NCI-H524 (cell line): ENCODE measurements around the gene TAT.
"Not testable (repeated sequence)": the region's sequence is repeated elsewhere in the genome, so short reads cannot be mapped to it uniquely, and the experiment has no call there.

ENCODE experiments used
- DNase-seq, 2 experiments: peaks; one replicate each; lab custom pipeline; 2025; lab: John Stamatoyannopoulos, UW

TAT gene

DNA sequence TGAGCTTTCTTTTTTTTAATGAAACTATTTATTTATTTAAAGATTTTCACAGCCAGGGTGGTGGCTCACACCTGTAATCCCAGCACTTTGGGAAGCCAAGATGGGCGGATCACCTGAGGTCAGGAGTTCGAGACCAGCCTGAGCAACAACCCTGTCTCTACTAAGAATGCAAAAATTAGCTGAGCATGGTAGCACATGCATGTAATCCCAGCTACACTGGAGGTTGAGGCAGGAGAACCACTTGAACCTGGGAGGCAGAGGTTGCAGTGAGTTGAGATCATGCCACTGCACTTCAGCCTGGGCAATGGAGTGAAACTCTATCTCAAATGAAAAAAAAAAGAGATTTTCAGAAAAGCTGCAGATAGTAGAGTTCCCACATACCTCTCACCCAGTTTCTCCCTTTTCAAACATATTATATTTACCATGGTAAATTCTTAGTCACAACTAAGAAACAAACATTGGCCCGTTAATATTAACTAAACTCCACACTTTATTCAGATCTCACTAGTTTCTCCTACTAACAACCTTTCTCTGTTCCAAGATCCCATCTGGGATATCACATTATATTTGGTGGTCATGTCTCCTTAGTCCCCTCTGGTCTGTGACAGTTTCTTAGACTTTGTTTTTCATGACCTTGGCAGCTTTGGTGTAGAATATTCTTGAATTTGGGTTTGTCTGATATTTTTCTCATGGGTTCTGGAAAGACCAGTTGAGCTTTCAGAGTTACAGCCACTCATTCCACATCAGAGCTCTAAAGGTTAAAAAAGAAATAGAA, 7.8 kb upstream of the TAT start:
- DNase-seq, result no peak

DNA sequence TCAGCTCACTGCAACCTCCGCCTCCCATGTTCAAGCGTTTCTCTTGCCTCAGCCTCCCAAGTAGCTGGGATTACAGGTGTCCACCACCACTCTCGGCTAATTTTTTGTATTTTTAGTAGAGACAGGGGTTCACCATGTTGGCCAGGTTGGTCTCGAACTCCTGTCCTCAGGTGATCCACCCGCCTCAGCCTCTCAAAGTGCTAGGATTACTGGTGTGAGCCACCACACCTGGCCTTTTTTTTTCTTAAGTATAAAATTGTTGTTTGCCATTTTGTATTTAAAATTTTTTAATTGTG, 5.6 kb upstream of the TAT start:
- DNase-seq, result not testable (repeated sequence)

DNA sequence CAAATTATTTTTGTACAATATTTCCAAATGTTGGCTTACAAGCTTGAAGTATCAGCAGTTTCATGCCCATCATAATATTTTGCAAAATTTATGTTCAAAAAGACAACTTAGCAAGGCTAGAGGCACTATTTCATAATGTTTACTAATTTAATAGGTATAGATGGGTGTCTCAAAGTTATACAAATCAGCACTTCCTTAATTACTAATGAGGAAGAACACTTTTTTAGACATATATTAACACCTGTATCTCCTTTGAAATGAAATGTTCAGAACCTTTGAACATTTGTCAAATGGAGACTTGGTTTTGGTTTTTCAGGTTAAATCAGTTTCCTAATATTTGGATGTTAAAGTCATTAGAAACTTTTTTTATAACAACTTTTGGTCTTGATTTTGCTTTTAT, 2.2 kb downstream of the TAT start:
- no peak for DNase-seq

DNA sequence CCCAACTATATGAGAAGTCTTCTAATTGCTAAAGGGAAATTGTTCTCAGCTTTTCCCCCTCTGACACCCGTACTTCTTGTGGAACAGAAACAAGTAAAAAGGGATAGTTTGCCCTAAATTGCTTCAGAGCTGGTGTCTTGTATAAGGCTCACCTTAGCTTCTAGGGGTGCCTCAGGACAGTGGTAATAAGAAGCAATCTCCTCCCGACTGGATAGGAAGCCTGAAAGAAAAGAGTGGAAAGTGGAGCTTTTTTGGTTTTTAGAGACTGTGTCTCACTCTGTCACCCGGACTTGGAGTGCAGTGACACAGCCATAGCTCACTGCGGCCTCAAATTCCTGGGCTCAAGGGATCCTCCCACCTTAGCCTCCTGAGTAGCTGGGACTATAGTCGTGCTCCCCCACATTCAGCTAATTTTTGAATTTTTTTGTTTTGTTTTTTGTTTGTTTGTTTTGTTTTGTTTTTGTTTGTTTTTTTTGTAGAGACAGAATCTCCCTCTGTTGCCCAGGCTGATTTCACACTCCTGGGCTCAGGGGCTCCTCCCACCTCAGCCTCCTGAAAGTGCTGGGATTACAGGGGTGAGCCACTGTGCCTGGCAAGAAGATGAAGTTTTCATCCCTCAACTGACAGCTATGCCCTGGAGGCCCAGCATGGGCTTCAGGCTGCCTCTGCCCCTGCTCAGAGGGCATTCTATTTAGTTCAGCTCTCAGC, 3.4 kb downstream of the TAT start:
- DNase-seq, result no peak

DNA sequence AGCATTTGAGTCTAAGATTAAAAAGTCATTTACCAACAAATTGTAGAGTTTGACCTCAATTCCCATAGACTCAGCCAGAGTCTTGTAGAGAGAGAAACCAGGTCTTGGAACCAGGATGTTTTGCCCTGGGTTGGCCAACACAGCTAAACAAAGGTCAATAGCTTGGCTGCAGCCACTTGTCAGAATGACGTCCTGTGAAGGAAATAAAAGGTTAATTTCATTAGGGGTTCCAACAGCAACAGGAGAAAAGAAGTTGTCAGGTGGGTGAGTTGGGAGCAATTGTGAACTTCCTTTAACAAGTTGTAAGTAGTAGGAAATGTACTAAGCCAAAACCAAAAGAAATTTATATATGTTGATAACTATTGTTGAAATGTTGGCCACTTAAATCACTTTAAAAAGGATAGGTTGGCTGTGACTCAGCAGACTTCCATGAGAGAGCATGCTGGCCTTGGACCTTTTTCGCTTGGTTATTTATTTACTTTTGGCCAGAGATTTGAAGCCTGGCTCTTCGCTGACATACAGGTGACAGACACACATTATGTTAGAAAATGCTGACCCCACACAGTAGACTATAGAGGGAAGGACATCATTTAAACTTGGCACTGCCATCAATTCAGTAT, 4.3 kb downstream of the TAT start:
- no peak for DNase-seq

DNA sequence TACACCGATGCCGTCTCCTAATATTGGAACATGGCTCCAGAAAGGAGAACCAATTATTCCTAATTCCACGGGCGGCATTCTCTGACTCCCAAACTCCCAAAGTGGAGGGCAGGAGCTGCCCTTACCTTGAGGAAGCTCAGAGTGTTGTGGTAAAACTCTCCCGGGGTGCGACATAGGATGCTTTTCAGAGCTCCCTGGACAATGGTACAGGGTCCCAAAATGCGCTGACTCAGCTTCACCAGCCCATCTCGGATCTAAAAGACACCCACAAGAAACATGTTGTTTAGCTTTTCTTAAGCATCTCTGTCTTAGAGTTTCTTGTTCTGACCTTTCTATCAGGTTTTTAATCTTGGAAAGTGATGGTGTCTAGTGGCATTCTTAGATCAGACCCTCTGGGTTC, 6.7 kb downstream of the TAT start:
- DNase-seq, result no peak

DNA sequence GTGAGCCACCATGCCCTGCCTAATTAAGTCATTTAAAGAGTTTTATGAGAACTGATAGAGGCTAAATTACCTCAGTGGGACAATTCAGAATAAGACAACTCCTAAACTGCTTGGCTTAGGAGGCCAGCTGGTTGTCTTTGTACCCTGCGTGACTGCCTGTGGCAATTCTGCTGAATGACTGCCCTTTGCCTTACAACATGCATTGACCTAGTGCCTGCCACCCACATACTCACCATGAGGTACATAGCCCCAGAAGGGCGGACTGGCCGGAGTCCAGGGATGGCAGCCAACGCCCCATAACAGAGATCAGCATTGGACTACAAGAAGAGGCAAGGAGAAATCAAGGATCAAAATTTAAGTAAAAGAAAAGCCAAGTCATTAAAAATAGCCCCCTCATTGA, 7.3 kb downstream of the TAT start:
- DNase-seq, result no peak

DNA sequence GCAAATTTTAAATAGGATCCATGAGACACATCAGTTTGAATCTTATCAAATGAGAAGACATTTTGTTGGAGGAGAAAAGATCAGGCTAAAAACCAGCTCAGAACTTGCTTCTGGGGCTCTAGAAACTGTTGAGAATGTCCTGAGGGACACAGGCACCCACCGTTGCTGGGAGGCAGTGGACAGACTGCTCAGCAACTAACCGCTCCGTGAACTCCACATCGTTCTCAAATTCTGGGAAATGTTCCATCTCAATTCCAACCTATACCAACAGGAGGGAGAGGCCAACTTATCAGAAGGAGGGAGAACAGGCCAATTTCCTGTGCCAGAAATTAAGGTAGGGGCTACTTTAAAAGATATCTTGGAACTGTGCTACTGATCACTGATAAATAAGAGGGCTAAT, 8.3 kb downstream of the TAT start:
- no peak for DNase-seq

DNA sequence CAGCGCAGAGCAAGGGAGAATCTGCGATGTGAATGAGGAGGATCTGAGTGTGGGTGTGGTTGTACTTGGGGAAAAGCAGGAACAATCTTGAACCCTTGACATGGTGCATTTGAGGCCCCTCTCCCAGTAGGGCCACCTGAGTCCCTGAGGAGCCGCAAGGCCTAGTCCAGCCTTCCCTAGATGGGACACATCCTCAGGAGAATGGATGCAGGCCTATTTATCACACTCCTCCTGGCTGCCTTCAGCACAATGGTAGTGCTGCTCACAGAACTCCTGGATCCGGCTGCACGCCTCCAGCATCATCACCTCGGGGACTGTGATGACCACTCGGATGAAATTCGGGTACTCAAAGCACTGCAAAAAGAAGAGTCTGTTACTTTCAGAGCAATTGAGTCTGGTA, 9.0 kb downstream of the TAT start:
- no peak for DNase-seq

DNA sequence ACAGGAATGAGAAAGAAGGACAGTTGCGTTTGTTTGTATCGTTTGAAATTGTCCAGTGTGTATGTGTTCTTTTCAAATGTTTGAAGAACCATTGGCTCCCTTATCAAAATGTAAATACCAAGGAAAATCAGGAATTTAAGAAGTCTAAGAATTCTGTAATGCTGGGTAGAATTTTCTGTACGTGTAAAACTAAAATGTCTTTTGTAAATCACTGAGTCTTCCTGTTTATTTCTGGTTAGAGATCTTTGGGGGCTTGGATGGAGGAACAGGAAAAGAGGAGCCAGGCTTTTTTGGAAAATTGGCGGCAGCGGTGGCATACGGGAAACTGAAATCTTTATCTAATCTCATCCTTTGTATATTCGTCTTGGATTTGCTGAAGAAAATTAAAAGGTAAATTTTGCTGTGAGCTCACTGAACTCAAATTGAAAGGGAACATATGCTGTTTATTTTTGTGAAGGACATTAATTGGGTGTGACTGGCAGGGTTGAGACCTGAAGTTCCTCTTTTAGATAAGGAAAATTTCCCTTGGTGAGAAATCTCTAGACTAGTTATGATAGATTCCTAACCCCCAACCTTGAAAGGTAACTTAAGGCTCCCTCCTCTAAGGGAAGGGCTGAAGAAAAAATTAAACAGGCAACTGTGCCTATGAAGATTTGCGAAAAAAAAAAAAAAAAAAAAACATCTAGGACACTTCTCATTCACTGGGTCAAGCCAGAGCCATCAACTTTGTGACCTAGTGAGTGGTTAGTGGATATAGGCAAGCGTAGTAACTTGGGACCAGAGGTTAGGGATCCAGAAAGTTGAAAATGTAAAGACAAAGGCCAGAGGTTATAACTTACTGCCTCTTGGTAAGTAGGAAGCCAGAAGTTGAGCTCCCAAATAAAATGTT, 10.8 kb downstream of the TAT start:
- DNase-seq, result no peak

DNA sequence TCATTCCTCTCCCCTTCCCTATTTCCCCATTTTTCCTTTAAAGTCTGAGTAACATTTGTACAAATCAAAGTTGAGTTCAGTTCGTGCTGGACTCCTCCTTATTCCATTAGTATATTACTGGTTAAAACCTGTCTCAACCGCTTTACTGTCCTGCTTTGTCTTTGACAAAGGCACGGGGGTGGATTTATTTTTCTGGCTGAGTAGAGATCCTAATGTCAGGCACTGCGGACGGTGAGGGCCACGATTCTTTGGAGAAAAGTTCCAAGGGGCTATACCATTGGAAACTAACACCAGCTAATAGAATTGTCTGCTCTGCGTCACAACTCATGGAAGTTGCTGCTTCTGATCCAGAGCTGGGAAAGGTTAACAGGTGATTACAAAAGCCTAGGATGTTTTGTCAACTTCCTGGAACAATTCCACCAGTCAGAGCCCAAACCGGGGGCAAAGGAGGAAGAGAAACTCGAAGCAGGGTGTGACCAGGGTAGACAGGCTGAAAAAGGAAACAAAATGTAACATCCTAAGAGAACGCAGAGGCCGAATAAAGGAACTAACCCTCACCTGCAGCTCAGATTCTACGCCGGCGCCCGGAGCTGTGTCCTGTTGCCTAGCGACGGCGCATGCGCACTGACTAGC, 12.4 kb downstream of the TAT start:
- no peak for DNase-seq

DNA sequence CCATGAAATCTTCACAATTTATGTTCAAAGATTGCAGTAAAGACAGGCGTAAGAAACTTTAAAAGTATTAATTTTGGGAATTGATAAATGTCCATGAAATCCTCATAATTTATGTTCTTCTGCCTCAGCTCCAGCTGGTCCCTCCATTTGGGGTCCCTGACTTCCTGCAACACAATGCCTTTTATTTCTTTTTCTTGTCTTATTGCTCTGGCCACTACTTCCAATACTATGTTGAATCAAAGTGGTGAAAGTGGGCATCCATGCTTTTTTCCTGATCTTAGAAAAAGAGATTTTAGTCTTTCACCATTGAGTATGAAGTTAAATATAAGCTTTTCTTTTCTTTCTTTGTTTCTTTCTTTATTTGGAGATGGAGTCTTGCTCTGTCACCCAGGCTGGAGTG, 14.3 kb downstream of the TAT start:
- DNase-seq, result no peak

DNA sequence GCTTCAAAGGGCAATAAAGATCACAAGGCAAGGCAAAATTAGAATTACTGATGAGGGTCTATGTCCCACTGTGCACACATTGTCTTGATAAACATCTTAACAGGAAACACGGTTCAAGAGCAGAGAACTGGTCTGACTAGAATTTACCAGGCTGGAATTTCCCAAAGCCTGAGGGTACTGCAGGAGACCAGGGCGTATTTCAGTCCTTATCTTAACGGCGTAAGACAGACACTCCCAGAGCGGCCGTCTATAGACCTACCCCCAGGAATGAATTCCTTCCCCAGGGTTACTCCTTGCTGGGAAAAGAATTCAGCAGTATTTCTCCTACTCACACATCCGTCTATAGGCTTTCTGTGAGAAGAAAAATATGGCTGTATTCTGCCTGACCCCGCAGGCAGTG, 15.0 kb downstream of the TAT start:
- DNase-seq, result not testable (repeated sequence)

DNA sequence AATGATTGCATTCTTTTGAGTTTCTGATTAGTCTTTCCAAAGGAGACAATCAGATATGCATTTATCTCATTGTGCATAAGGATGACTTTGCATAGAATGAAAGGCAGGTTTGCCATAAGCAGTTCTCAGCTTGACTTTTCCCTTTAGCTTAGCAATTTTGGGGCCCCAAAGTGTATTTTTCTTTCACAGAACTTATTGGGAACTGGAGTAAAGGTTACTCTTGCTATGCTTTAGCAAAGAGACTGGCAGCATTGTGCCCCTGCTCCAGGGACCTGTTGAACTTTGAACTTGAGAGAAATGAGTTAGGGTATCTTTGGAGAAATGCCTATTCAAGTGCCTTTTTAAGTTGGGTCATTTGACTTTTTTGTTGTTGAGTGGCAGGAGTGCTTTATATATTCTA, 17.0 kb downstream of the TAT start:
- no peak for DNase-seq

DNA sequence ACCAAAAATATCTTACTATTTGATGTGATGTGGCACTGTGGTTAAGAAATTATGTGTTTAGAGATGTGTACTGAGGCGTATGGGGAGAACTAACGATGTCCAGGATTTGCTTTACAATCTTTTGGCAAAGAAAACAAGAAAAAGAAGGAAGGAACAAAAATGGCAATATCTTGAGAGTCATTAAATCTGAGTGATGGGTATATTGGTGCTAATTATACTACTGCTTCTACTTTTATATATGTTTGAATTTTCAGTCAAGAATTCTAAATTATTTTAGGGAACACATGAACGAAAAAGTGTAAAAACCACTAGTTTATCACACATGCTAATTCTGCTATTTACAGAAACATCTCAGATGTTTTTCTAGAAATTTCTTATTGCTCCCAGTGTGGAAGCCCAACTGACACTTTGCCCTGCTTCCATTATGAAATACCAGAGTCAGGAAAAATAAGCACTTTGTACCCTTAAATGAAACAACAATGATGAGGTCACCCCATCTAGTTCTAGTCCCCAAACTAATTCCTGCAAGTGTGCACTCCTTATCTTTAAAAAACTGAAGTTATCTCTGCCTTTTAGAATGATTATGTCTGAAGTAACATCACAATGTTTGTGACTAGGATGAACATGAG, 18.8 kb downstream of the TAT start:
- DNase-seq, result no peak

DNA sequence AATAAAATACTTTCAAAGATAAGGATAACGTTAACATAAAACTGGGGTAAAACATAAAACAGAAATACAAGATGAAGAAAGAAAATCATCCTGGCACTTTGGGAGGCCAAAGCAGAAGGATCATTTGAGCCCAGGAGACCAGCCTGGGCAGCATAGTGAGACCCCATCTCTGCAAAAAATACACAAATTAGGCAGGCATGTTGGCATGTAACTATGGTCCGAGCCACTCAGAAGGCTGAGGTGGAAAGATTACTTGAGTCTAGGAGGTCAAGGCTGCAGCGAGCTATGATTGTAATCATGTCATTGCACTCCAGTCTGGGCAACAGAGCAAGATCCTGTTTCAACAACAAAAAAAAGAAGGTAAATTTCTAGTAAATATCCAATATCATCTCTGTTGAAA, 19.6 kb downstream of the TAT start:
- DNase-seq, result no peak

DNA sequence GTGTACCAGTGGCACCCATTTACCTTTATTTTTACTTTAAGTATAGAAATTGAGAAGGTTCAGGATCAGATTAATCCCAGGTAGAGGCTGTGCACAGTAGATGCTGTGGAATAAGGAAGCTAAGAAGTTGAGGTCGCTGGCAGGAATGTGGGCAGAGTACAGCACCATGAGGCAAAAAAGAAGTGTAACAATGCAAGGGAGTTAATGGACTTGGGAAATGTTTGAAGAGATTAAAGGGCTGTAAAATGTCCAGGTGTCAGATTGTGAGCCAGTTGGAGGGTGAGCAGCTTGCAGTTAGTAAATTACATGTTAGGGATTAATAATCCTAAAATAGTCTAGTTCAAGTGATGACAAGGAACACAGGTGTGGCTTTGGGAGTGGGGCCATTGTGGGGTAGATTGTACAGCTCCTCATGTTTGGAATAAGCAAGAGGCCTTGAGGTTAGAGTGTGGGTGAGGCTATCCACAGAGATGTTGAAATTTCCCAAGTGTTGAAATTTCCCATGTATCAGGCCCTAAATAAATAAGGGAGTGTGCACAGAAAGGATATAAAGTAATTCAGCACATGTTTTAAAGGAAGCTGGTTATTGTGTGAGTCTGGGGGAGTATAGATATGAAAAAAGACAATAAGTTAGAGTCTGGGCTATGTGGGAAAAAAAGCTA, 21.5 kb downstream of the TAT start:
- peak in 1 of 2 experiments; percentile 20 for DNase-seq

DNA sequence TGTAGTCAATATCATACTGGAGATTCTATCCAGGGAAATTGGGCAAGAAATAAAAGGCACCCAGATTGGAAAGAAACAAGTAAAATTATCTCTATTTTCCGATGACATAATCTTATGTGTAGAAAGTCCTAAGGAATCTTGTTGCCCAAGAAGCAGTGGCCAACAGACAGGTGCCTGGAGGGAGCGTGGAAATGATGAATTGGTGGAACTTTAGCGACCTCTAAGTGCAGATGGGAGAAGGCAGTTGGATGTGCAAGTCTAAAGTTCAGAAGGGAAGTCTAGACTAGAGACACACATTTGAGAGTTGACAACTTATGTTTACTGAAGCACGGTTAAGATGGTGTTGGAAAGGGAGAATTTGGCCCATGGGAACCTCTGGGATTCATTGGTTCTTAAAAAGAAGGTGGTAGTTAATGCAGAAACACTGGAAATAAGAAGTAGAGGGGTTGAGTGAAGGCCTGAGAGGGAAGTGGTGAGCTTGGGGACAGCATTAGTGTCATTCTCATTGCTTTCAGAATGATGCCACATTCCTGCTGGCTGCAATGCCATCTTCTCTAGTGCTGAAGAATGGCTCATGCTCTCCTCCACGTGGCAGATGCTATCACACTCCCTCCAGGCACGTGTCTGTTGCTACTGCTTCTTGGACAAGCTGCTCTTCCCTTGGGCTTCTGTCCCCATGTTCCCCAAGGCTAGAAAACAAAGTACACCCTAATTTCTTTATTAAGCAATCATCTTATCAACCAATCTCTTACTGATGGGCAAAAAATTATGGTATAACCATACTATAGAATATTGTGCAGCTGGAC, 24.0 kb downstream of the TAT start:
- DNase-seq, result peak in 1 of 2 experiments; percentile 32

DNA sequence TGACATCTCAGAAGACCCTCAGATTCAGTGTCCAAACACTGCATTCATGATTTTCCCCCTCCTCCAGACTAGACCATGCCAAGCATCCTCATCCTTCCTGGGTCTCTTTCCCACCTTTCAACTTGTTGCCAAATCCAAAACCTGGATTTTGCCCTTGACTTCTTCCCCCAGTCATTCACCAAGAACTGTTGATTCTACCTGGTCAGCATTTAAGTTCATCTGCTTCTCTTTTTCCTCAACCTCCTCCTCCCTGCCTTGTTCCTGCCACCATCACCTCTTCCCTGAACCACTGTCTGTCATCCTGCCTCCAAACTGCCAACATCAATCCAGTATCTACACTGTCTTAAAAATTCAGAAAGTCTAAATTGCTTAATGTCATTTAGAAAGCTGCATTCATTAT, 29.7 kb downstream of the TAT start:
- no peak for DNase-seq

DNA sequence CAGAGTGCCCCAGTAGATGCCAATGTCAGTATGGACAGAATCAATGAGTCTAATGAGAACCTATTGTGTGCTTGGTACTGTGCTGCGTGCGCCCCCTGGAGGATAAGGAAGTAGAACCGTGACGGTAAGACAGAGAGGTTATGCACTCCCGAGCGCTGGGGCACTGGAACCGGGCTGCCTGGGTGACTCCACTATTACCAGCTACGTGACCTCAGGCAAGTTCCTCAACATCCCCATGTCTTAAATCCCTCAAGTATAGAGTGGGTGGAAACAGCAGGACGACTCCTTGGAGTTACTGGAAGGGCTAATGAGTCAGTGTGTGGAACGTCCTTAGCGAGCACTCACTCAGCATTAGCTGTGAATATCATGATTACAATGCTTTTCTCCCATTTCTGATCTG, 34.5 kb downstream of the TAT start:
- peak; percentile 53 to 62 for DNase-seq
